Activated CD8-positive, alpha-beta T cell treated with anti-CD3 and anti-CD28 coated beads, Interleukin-2, amount 10 ng/mL, durations not matched to agents 7 days and 5 days (primary cell): ENCODE results near the gene CCDC137. TPM values are rescaled to one million over a fixed set of nuclear protein-coding genes. Genes with fewer than 3 reads are reported as not detected.
A peak's percentile ranks its signal among the peaks of the same experiment; 100 is the strongest.
"Not testable (repeated sequence)": the region's sequence is repeated elsewhere in the genome, so short reads cannot be mapped to it uniquely, and the experiment has no call there.

Experiments
- ATAC-seq: fragments of 150-1000 bp; cut with Tn5 transposase; one replicate; pipeline ENCODE4 v1.10.0; 2021; ENCODE audit warnings: moderate library complexity
- CTCF ChIA-PET: fragments of 350-600 bp; sonication (Branson Sonifier 250); formaldehyde crosslinking; loops from one replicate; lab custom pipeline; 2021; ENCODE audit warnings: antibody characterized with exemption; lab: Charles Lee
- POLR2A ChIA-PET: fragments of 350-600 bp; sonication (Branson Sonifier 250); formaldehyde crosslinking; loops from one replicate; lab custom pipeline; 2021; ENCODE audit warnings: antibody characterized with exemption; lab: Charles Lee
- DNase-seq: peaks from one replicate; pipeline ENCODE4 v3.0.0-alpha.2; 2020
- H3K27ac Mint-ChIP-seq: one replicate; pipeline ENCODE4 v1.8.0; 2021; ENCODE audit warnings: mild to moderate bottlenecking, mixed read lengths
- H3K27me3 Mint-ChIP-seq: one replicate; pipeline ENCODE4 v1.8.0; 2021; ENCODE audit warnings: low read depth, mixed read lengths
- H3K36me3 Mint-ChIP-seq: one replicate; pipeline ENCODE4 v1.8.0; 2021; ENCODE audit warnings: low read depth, mixed read lengths
- H3K4me1 Mint-ChIP-seq: one replicate; pipeline ENCODE4 v1.8.0; 2021; ENCODE audit warnings: low read depth, mixed read lengths
- H3K4me3 Mint-ChIP-seq: one replicate; pipeline ENCODE4 v1.8.0; 2021; ENCODE audit warnings: mild to moderate bottlenecking, mixed read lengths
- H3K9me3 Mint-ChIP-seq: one replicate; pipeline ENCODE4 v1.8.0; 2022; ENCODE audit warnings: mixed read lengths; ENCODE audit not compliant: insufficient read depth
- total RNA-seq, 2 experiments: library from RNA; stranded (reverse); gene quantifications; one replicate each; pipeline ENCODE4 v1.2.3, GENCODE V29; 2021

CCDC137 gene
- total RNA-seq, result 10 to 100 TPM; 42.3 to 43.7 TPM

- POLR2A ChIA-PET, result interaction anchor here (0.6 to 5.3 kb wide), 10 partner anchors 9 to 51 kb away, joined by 3 to 31 read pairs (median 4); partner anchors contain the start of genes ARL16, HGS, MRPL12 and NPLOC4
- peak; percentile 89 for ATAC-seq
Observed at GRCh38 chr17:81666342-81667191, at the start of gene CCDC137, which contains the start of gene OXLD1. Gene CCDC137, plus strand, starts transcription at chr17:81666737. Its CDS starts 30 bp downstream, at chr17:81666767. Gene OXLD1, minus strand, starts transcription at chr17:81666605. Its CDS starts 28 bp downstream, at chr17:81666577.

GRCh38 chr17:81616877-81617276 is 49.7 kb upstream of the CCDC137 start:
- Mint-ChIP-seq H3K4me3 (no peak overlapping the region), H3K27ac (no peak overlapping the region), H3K9me3 (no peaks in the 10 kb centered on the region), H3K4me1 (peaks cover 20% of the 10 kb centered on the region), H3K36me3 (peaks cover 73% of the 10 kb centered on the region), H3K27me3 (no peaks in the 10 kb centered on the region)
- CTCF ChIA-PET, result interaction anchor here (2.6 kb wide), 1 partner anchor 16 kb away, joined by 18 read pairs; no protein-coding TSS in a partner anchor
- DNase-seq (no peak), ATAC-seq (no peak)
- POLR2A ChIA-PET, result no interaction called here

More at GRCh38 chr17:81666342-81667191, at the start of gene CCDC137, which contains the start of gene OXLD1:
- no peaks in the 10 kb centered on the region for H3K9me3 Mint-ChIP-seq
- CTCF ChIA-PET, result interaction anchor here (1.5 kb wide), 1 partner anchor 36 kb away, joined by 5 read pairs; the partner anchor contains the start of gene MRPL12
- DNase-seq, result peak; percentile 96
- peaks cover 62% of the 10 kb centered on the region for H3K4me1 Mint-ChIP-seq
- peak within 1 kb of the TSS; percentile 97 for H3K4me3 Mint-ChIP-seq
- H3K36me3 Mint-ChIP-seq, result peaks cover 51% of the 10 kb centered on the region
- H3K27ac Mint-ChIP-seq, result peak within 1 kb of the TSS; percentile 99
- H3K27me3 Mint-ChIP-seq, result no peaks in the 10 kb centered on the region

GRCh38 chr17:81618307-81618706 is 48.2 kb upstream of the CCDC137 start:
- POLR2A ChIA-PET, CTCF ChIA-PET, H3K27ac Mint-ChIP-seq, H3K27me3 Mint-ChIP-seq, DNase-seq, H3K4me3 Mint-ChIP-seq, H3K9me3 Mint-ChIP-seq, ATAC-seq: not testable (repeated sequence)
- Mint-ChIP-seq H3K4me1 (peaks cover 20% of the 10 kb centered on the region), H3K36me3 (peaks cover 67% of the 10 kb centered on the region)

GRCh38 chr17:81621494-81622130 is 44.9 kb upstream of the CCDC137 start:
- POLR2A ChIA-PET, result no interaction called here
- Mint-ChIP-seq H3K4me3 (no peak overlapping the region), H3K27ac (no peak overlapping the region), H3K36me3 (peaks cover 64% of the 10 kb centered on the region), H3K27me3 (no peaks in the 10 kb centered on the region), H3K4me1 (peaks cover 2% of the 10 kb centered on the region), H3K9me3 (no peaks in the 10 kb centered on the region)
- ATAC-seq (no peak), DNase-seq (no peak)
- CTCF ChIA-PET, result no interaction called here

- ATAC-seq (no peak), DNase-seq (no peak)
- peaks cover 43% of the 10 kb centered on the region for H3K36me3 Mint-ChIP-seq
- H3K4me1 Mint-ChIP-seq, result peaks cover 10% of the 10 kb centered on the region
- ChIA-PET POLR2A (no interaction called here), CTCF (interaction anchor here (1.0 kb wide), 1 partner anchor 28 kb away, joined by 3 read pairs; no protein-coding TSS in a partner anchor)
- H3K9me3 Mint-ChIP-seq, result no peaks in the 10 kb centered on the region
- H3K4me3 Mint-ChIP-seq, result no peak overlapping the region
- H3K27me3 Mint-ChIP-seq, result no peaks in the 10 kb centered on the region
- no peak overlapping the region for H3K27ac Mint-ChIP-seq
Observed at GRCh38 chr17:81630274-81630673, 36.3 kb upstream of the CCDC137 start.

GRCh38 chr17:81631482-81631881 is 35.1 kb upstream of the CCDC137 start:
- no peak overlapping the region for H3K27ac Mint-ChIP-seq
- peaks cover 38% of the 10 kb centered on the region for H3K36me3 Mint-ChIP-seq
- no peaks in the 10 kb centered on the region for H3K27me3 Mint-ChIP-seq
- no peak for DNase-seq
- CTCF ChIA-PET, result interaction anchor here (0.9 kb wide), 1 partner anchor 31 kb away, joined by 3 read pairs; no protein-coding TSS in a partner anchor
- no peak overlapping the region for H3K4me3 Mint-ChIP-seq
- H3K4me1 Mint-ChIP-seq, result peaks cover 20% of the 10 kb centered on the region
- ATAC-seq, result no peak
- POLR2A ChIA-PET, result no interaction called here
- H3K9me3 Mint-ChIP-seq, result no peaks in the 10 kb centered on the region

- Mint-ChIP-seq H3K27me3 (no peaks in the 10 kb centered on the region), H3K36me3 (peaks cover 16% of the 10 kb centered on the region), H3K9me3 (no peaks in the 10 kb centered on the region), H3K27ac (peak overlapping the region; percentile 81), H3K4me3 (peak overlapping the region; percentile 90), H3K4me1 (peaks cover 26% of the 10 kb centered on the region)
- DNase-seq (no peak), ATAC-seq (no peak)
- CTCF ChIA-PET, result interaction anchor here (1.3 kb wide), 1 partner anchor 34 kb away, joined by 3 read pairs; no protein-coding TSS in a partner anchor
- POLR2A ChIA-PET, result no interaction called here
Observed at GRCh38 chr17:81635431-81635830, 31.1 kb upstream of the CCDC137 start.

GRCh38 chr17:81635973-81636504 is 30.5 kb upstream of the CCDC137 start:
- Mint-ChIP-seq H3K27ac (peak overlapping the region; percentile 81), H3K4me1 (peaks cover 26% of the 10 kb centered on the region), H3K9me3 (no peaks in the 10 kb centered on the region), H3K27me3 (no peaks in the 10 kb centered on the region), H3K4me3 (peak overlapping the region; percentile 90), H3K36me3 (peaks cover 16% of the 10 kb centered on the region)
- POLR2A ChIA-PET, result interaction anchor here (1.6 to 1.9 kb wide), 2 partner anchors 21 to 30 kb away, joined by 5 to 9 read pairs; partner anchors contain the start of genes CCDC137 and OXLD1
- DNase-seq, result no peak
- ATAC-seq, result peak; percentile 27
- CTCF ChIA-PET, result interaction anchor here (1.3 kb wide), 1 partner anchor 35 kb away, joined by 3 read pairs; no protein-coding TSS in a partner anchor

- H3K27me3 Mint-ChIP-seq, result no peaks in the 10 kb centered on the region
- POLR2A ChIA-PET, result interaction anchor here (1.0 to 1.9 kb wide), 3 partner anchors 22 to 29 kb away, joined by 3 to 9 read pairs (median 5); partner anchors contain the start of genes CCDC137 and OXLD1
- H3K9me3 Mint-ChIP-seq, result no peaks in the 10 kb centered on the region
- peaks cover 26% of the 10 kb centered on the region for H3K4me1 Mint-ChIP-seq
- H3K27ac Mint-ChIP-seq, result peak within 1 kb of the TSS; percentile 81
- peaks cover 11% of the 10 kb centered on the region for H3K36me3 Mint-ChIP-seq
- DNase-seq (peak; percentile 83), ATAC-seq (peak; percentile 96)
- CTCF ChIA-PET, result interaction anchor here (1.3 kb wide), 1 partner anchor 36 kb away, joined by 3 read pairs; no protein-coding TSS in a partner anchor
- H3K4me3 Mint-ChIP-seq, result peak within 1 kb of the TSS; percentile 90
Observed at GRCh38 chr17:81636505-81637288, 29.8 kb upstream of the CCDC137 start, which contains the start of the genes NPLOC4 and TSPAN10. Gene NPLOC4, minus strand, starts transcription at chr17:81637112. Its CDS starts 182 bp downstream, at chr17:81636930. Gene TSPAN10, plus strand, starts transcription at chr17:81637196. Its CDS starts 5,217 bp downstream, at chr17:81642413.

GRCh38 chr17:81638683-81639082 is 27.9 kb upstream of the CCDC137 start:
- Mint-ChIP-seq H3K36me3 (peaks cover 6% of the 10 kb centered on the region), H3K27ac (no peak overlapping the region), H3K4me3 (peak overlapping the region; percentile 3), H3K27me3 (no peaks in the 10 kb centered on the region), H3K4me1 (peaks cover 22% of the 10 kb centered on the region), H3K9me3 (no peaks in the 10 kb centered on the region)
- CTCF ChIA-PET, result no interaction called here
- no peak for ATAC-seq
- DNase-seq, result no peak
- POLR2A ChIA-PET, result interaction anchor here (1.5 kb wide), 1 partner anchor 28 kb away, joined by 5 read pairs; the partner anchor contains the start of gene CCDC137
